GM21360 (cell line): ENCODE data around the gene PRSS48.
"Not testable (repeated sequence)": the region's sequence is repeated elsewhere in the genome, so short reads cannot be mapped to it uniquely, and the experiment has no call there.

Source experiments
- ATAC-seq: cut with Tn5 transposase; IDR thresholded peaks from one replicate; pipeline ENCODE4 v1.9.1; 2021; ENCODE audit warnings: mild to moderate bottlenecking, moderate library complexity; ENCODE audit not compliant: unreplicated experiment

Gene PRSS48

DNA sequence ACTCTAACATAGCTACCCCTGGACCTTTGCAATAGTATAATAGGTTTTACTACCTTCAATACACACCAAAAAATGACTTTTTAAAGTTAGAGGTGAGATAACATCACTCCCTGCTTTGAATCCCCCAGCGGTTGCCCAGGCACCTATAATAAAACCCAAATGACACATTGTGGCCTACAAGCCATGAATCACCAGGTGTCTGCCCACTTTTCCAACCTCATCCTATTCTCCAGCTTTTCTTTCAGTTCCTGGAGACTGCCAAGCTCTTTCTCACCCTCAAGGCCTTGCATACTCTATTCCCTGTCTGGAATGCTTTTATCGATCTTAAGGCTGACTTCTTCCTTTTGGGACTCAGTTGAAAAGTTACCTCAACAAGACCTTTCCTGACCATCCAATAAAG, 16.4 kb upstream of the PRSS48 start:
- no peak for ATAC-seq

DNA sequence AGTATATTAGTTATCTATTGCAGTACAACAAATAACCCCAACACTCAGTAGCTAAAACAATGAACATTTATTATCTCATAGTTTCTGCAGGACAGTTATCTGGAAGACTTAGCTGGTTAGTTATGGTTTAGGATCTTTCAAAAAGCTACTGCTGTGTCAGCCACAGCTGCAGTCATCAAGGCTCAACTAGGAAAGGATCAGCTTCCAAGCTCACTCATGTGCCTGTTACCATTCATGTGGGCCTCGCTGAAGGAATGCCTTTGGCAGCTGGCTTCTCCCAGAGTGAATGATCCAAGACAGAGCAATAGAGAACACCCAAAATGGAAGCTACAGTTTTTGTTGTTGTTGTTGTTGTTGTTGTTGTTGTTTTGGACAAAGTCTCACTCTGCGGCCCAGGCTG, 13.5 kb upstream of the PRSS48 start:
- ATAC-seq = no peak

DNA sequence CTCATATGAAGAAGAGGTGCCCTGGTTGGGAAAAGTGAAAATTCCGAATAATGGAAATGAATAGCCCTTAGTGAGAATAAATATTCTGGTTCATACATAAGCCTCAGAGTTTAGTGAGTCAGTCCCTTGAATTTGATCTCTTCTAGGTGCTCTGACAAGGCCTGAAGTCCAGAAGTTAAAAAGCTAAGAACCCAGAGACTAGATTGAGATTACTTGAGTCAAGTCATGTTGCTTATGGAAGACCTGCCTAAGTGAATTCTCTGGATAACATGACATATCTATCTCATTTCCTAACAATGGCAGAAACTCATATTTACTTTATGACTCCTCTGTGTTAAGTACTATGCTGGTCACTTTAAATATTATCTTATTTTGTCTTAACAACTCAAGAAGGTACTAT, 10.5 kb upstream of the PRSS48 start:
- no peak for ATAC-seq

DNA sequence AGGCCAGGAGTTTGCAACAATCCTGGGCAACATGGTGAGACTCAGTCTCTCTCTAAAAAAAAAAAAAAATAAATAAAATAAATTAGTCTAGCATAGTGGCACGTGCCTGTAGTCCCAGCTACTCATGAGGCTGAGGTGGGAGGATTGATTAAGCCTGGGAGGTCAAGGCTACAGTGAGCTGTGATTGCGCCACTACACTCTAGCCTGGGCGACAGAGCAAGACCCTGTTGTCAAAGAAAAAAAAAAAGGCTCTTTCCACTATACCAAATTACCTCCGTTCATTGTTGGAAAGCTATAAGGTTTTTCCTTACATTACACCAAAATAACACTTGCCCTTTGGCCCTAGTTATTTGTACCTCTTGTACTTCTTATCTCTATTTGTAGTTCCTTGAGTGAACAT, 9.9 kb upstream of the PRSS48 start:
- no peak for ATAC-seq

DNA sequence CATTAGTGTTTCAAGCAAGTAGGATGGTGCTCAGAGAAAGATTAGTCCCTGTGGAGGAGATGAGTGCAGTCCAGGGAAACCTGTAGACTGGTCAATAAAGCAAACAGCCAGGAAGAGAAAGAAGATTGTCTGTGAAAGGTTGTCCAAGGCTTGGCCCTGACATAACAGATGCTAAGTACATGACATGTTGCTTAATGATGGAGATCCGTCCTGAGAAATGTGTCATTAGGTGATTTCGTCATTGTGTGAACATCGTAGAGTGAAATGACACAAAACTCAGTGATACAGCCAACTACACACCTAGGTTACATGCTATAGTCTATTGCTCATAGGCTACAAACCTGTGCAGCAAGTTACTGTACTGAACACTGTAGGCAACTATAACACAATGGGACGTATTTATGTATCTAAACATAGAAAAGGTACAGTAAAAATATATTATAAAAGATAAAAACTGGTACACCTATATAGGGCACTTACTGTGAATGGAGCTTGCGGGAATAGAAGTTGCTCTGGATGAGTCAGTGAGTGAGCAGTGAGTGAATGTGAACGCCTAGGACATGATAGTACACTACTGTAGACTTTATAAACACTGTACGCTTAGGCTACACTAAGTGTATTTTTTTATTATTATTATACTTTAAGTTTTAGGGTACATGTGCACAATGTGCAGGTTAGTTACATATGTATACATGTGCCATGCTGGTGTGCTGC, 9.0 kb upstream of the PRSS48 start:
- no peak for ATAC-seq

DNA sequence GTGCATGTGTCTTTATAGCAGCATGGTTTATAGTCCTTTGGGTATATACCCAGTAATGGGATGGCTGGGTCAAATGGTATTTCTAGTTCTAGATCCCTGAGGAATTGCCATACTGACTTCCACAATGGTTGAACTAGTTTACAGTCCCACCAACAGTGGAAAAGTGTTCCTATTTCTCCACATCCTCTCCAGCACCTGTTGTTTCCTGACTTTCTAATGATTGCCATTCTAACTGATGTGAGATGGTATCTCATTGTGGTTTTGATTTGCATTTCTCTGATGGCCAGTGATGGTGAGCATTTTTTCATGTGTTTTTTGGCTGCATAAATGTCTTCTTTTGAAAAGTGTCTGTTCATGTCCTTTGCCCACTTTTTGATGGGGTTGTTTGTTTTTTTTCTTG, 8.1 kb upstream of the PRSS48 start:
- ATAC-seq = not testable (repeated sequence)

DNA sequence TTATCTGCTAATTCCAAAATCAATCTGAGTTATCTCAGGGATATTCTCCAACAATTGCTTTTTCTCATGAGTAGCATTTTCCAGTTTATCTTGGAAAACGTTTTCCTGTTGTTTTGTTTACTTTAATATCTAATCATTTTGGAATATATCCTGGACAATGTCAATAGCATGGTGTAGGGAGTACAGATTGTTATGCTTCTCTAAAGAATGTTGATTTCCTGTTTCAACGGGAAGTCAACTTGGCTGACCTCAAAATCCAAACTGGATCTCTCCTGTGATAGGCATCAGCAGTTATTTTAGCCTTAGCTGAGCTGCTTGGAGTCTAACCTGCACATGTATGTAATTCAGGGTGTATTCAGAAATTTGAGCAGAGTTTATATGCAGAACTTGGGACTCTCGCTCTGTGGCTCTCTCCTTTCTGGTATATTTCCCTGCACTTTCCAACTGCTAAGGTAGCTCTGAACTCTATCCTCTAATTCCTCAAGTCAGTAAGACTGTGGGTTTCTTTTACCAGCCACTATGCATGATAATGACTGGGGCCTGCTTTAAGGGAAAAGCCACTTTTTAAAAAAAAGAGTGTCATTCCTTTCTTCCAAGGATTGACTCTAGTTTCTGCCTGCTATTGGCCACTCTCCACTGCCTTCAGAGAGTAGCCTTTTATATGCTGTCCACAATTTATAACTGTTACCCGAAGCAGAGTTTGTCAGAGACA, 7.7 kb downstream of the PRSS48 start:
- no peak for ATAC-seq

DNA sequence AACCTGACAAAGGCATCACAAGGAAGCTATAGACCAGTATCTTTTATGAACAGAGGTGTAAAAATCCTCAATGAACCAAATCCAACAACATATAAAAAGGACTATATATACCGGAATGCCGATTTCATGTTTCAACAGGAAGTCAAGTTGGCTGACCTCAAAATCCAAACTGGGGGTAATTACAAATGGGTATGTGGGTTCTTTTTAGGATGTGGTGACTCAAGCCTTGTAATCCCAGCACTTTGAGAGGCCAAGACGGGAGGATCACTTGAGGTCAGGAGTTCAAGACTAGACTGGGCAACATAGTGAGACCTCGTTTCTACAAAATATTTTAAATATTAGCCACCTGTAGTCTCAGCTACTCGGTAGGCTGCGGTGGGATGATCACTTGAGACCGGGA, 10.4 kb downstream of the PRSS48 start:
- no peak for ATAC-seq

DNA sequence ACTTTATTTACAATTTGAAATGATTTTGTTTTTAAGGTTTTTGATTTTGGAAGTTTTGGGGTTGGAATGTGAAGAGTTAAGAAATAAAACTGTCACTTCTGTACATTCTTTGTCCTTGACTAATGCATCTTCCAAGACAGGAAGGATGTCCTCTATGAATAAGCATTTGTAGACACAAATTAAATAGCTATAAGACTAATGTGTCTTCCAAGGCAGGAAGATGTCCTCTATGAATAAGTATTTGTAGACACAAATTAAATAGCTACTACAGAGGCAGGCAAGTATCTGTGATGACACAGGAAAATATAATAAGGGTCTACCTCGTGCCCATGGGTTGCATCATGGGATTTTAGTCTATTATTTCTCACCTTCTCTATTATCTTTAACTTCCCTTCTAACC, 14.5 kb downstream of the PRSS48 start:
- no peak for ATAC-seq

DNA sequence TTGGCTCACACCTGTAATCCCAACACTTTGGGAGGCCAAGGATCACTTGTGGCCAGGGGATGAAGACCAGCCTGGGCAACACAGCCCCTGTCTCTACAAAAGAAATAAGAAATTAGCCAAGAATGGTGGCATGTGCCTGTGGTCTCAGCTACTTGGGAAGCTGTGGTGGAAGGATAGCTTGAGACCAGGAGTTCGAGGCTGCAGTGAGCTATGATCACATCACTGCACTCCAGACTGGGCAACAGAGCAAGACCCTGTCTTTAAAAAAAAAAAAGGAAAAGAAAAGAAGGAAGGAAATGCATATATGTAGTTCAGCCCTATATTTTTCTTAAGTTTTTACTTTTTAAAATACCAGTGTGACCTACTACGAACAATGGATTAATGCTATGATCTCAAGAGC, 15.1 kb downstream of the PRSS48 start:
- no peak for ATAC-seq

DNA sequence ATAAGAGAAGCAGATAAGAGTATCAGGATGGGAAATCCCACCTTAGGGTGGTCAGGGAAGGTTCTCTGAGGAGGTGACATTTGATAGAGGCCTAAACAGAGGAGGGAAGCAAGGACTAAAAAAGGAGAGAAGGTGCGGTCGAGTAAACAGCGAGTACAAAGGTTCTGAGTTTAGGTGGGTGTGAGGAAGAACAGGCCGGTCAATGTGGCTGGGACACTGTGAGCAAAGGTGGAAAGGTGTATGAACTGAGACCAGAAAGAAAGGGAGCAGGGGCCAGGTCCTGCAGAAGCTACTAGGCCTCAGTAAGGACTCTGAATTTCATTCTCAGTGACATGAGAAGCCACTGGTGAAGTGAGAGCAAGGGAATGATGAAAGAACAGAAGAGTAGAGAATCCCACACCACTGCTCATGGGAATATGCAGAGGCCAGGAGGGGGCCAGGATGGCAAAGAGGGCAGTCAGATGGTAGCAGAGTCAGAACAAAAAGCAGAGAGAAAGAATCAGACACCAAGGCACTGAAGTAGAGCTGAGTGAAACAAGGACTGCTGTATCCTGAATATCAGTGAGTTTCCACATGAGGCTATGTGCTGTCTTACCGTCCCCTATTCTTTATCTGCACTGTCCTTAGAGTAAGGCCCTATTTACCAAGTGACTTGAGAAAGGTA, 18.0 kb downstream of the PRSS48 start:
- no peak for ATAC-seq

DNA sequence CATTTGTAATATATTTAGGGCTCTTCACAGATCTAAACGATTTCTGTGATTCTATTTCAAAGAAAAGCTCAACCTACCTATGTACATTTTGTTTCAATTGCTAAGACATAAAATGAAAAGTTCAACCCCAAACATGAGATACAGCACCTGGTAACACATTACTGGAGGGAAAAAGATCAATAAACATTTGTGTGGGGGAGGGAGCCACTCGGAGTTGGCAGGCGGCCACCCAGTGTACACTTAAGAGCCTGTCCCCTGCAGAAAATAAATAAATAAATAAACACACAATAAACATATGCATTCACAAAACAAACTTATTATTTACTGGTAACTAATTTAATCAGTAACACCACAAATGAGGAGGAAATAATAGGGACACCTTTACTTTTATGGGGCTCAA, 19.3 kb downstream of the PRSS48 start:
- ATAC-seq = no peak

DNA sequence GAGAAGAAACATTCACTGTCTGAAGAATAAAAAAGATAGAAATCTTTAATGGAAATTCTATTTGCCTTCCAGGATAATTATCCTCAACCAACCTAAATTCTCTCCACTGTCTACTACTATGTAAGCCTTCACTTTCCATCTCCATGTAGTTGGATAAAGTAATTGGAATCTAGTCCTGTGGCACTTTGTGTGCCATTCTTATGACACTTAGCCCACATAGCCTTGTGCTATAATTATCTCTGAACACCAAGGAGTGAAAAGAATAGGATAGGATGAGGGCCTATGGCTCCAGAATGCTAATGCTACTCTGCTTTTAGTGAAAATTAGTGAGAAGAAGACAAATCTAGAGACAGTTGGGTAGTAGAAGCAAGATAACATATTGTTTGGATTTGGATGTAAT, 20.2 kb downstream of the PRSS48 start:
- ATAC-seq = no peak

DNA sequence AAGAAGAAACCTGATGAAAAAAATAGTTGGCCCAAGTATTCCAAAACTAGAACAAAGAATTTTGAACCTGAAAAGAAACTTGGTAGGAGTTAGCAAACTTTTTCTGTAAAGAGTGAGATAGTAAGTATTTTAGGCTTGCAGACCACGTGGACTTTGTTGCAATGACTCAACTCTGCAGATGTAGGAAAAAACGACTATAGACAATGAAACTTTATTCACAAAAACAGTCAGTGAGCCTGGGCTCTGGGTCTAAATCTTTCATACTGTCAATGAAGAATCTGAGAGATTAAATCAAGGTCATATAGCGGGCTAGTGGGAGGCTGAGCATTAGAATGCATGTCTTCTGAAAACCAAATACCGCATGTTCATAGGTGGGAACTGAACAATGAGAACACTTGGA, 25.5 kb downstream of the PRSS48 start:
- no peak for ATAC-seq

DNA sequence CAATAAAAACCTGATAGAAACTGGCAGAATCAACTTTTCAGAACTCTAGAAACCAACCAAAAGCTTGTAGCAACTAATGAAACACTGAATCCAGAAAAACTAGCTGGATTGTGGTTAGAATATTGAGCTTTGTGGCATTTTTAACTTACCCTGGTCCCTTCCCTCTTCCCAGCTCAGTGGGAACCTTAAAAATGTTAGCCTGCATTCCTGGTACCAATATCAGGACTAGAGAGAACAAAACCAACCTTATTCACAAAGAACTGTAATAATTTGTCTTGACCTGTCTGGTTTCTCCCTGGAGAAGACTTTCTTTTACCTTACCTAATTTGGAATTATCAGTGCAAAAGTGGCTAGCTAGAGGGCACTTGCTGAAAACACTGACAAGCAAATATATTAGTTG, 27.3 kb downstream of the PRSS48 start:
- no peak for ATAC-seq

DNA sequence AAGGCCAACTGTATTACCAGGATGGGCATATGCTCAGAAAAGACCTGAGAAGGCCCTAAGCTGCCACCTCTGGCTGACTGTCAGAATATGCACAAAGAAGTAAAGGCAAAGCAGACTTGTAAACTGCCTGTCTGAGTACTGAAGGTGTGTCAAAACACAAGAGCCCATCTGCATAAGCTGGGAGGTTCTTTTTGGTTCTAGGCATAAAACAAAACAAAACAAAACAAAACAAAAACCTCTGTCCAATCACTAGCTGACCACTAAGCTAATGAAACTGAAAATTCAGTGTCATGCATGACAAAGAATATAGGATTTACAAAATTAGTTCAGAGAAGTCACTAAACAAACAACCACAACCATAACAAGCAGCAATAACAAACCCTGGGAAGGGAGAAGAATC, 27.8 kb downstream of the PRSS48 start:
- peak; percentile 60 for ATAC-seq

DNA sequence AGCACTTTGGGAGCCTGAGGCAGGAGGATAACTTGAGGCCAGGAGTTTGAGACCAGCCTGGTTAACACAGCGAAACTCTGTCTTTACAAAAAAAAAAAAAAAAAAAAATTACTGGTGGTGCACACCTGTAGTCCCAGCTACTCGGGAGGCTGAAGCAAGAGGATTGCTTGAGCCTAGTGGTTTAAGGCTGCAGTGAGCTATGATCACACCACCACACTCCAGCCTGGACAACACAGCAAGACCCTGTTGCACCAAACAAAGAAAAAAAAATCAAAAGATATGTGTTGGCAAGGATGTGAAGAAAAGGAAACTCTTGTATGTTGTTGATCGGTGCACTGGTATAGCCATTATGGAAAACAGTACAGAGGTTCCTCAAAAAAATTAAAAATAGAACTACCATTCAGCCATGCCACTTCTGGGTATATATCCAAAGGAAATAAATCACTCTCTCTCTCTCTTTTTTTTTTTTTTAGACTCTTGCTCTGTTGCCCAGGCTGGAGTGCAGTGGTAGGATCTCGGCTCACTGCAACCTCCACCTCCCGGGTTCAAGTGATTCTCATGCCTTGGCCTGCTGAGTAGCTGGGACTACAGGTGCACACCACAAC, 33.3 kb downstream of the PRSS48 start:
- no peak for ATAC-seq

DNA sequence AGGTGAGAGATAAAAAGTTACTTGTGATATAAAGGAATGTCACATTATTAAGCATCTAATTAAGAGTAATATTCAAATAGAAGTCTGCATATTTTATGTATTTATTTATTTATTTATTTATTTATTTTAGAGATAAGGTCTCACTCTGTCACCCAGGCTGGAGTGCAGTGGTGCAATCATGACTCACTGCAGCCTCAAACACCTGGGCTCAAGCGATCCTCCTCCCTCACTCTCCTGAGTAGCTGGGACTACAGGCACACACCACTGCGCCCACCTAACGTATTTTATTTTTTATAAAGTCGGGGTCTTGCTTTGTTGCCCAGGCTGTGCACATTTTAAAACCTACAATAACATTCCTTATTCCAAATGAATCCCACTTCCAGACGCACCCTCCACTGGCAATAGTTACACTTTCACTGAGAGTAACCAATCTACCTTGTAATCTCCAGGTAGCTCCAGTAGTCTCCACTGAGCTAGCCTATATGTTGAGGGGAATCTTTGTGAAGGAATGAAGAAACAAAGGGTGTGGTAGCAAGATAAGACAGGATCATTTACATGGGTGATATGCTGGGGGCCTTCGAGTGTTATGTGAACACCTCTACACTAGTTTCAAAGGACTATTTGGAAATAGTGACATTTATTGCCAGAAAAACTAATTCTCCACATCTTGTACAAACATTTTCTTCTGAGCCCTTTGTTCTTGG, 36.5 kb downstream of the PRSS48 start:
- no peak for ATAC-seq

DNA sequence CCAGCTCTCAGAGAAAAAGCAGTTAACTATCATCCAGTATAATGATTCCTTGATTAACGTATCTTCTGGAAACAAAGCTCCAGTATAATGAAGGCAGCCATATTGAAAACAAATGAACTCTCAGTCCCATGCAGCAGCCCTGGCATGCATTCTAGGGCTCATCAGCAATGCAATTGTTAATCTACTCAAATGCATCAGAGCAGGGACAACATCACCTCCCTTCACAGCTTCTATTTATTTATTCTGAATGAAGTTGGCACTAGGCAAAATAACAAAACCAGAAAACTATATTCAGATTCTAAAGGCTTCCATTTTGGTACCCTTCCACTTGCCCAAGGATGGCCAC, 37.0 kb downstream of the PRSS48 start:
- no peak for ATAC-seq

DNA sequence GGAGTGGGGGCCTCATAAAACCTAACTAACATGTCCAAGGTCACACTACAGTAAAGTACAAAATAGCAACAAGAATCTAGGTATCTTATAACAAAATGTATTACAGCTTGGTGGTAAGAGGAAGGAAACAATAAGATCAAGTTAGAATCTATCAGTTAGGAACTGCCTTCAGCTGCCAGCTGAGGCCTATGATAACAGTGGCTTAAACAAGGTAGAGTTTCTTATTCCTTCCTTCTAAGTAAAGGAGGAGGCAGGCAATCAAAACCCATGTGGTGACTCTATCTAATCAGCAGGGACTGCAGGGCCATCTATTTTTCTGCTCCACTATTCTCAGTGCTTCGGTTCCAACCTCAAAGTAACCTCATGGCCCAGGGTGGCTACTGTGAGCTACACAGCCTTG, 37.5 kb downstream of the PRSS48 start:
- ATAC-seq = no peak

DNA sequence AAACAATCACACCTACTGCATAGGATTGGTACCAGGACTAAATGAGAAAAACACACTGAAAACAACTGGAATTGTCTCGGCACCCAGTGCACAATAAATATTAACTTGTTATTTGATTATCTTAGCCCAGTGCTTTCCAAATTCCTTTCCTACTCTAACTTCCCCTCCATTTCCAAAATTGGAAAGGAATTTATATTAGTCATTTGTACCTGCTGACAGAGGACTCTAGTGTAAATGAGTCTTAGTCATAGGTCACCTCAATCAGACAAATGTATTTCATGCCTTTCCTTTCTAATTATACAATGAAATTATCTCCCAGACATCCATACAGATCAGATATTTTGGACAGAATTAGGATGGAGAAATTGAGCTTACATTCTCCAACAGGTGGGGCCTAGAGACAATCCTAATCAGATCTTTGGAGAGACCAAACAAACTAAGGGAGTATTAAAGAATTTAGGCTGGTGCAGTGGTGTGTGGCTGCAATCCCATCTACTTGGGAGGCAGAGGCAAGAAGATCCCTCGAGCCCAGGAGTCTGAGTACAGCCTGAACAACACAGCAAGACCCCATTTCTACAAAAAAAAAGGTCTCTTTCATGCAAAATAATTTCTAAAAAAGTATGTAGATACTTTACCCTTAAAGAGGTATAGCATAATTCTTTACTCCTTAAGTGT, 38.4 kb downstream of the PRSS48 start:
- ATAC-seq = no peak
